K562 (cell line): ENCODE measurements around the gene PPP2R1A. TPM values are rescaled to one million over a fixed set of nuclear protein-coding genes. Genes with fewer than 3 reads are reported as not detected.

Experiments
- CTCF ChIP-seq, 3 experiments: IDR thresholded peaks in 2 of 3; conservative IDR thresholded peaks in 1 of 3; 2 replicates each; pipeline ENCODE4 v1.5.1; 2011 to 2012; ENCODE audit warnings: low read length in 3 of 3, mild to moderate bottlenecking in 3 of 3, control low read depth in 2 of 3, improper control_type of control experiment in 1 of 3, inconsistent platforms in 1 of 3, low read depth in 1 of 3, mixed read lengths in 1 of 3, moderate library complexity in 1 of 3; ENCODE audit not compliant: insufficient read depth in 2 of 3
- GATAD2A ChIP-seq: fragments of 450-650 bp; IDR thresholded peaks from 2 replicates; pipeline ENCODE4 v1.6.1; 2017
- GTF2B ChIP-seq: IDR thresholded peaks from 2 replicates; pipeline ENCODE4 v1.6.1; 2011; ENCODE audit not compliant: insufficient read length; ENCODE audit errors: extremely low read depth
- MAZ ChIP-seq, 2 experiments: fragments of 450-650 bp in 1 of 2; sonication (generic) in 1 of 2; formaldehyde crosslinking; IDR thresholded peaks in 1 of 2; conservative IDR thresholded peaks in 1 of 2; 2 replicates each; pipeline versions ENCODE4 v1.4.0 to v1.5.0; 2020; ENCODE audit warnings: mild to moderate bottlenecking in 1 of 2, missing genetic modification reagents in 1 of 2
- SMC3 ChIP-seq: conservative IDR thresholded peaks from 2 replicates; pipeline ENCODE4 v1.6.1; 2011; ENCODE audit warnings: low read depth, low read length, improper control_type of control experiment; ENCODE audit not compliant: insufficient read depth
- TBL1XR1 ChIP-seq, 2 experiments: IDR thresholded peaks; 2 replicates each; pipeline ENCODE4 v1.6.1; 2012; ENCODE audit warnings: improper control_type of control experiment in 2 of 2, low read length in 2 of 2, mild to moderate bottlenecking in 1 of 2
- ZFP1 ChIP-seq: fragments of 450-650 bp; formaldehyde crosslinking; IDR thresholded peaks from 2 replicates; pipeline ENCODE4 v1.4.0; 2020; ENCODE audit warnings: mild to moderate bottlenecking, mixed read lengths
- ZNF551 ChIP-seq: fragments of 250-450 bp; sonication (Bioruptor Pico); IDR thresholded peaks from 2 replicates; pipeline ENCODE4 v1.5.0; 2021; ENCODE audit warnings: mild to moderate bottlenecking, moderate library complexity
- polyA plus RNA-seq, 8 experiments: library from polyadenylated mRNA; depleted of rRNA in 4 of 8; stranded (reverse) in 5 of 8; unstranded in 3 of 8; fragments of >200 nt; fragmentation: Nextera tagmentation in 2 of 8; fragmentation: Illumina TruSeq in 1 of 8; extraction: Ambion mirVana in 2 of 8; extraction: Trizol in 1 of 8; gene quantifications; 2 replicates each; pipeline versions ENCODE4 v1.2.1 to v1.2.3, GENCODE V29; 2011 to 2014; ENCODE audit warnings: inconsistent platforms in 1 of 8, missing spikeins in 1 of 8
- total RNA-seq, 7 experiments: library from RNA; depleted of rRNA in 6 of 7; stranded (reverse); fragments of >200 nt in 6 of 7; fragmentation: Illumina TruSeq in 2 of 7; extraction: Trizol in 2 of 7; gene quantifications; 2 replicates each; pipeline versions ENCODE4 v1.2.1 to v1.2.3, GENCODE V29; 2011 to 2021; ENCODE audit warnings: low replicate concordance in 1 of 7
- TF ChIP-seq, protein P1 (sequence below): fragments of 450-650 bp; IDR thresholded peaks from 2 replicates; pipeline ENCODE4 v1.6.1; 2018; ENCODE audit not compliant: partially characterized antibody
- TF ChIP-seq, protein P2 (sequence below): fragments of 450-650 bp; formaldehyde crosslinking; IDR thresholded peaks from 2 replicates; pipeline ENCODE4 v1.4.0; 2020; ENCODE audit warnings: mild to moderate bottlenecking, moderate library complexity
- TF ChIP-seq, protein P3 (sequence below): IDR thresholded peaks from 2 replicates; pipeline ENCODE4 v1.6.1; 2012; ENCODE audit warnings: low read depth, low read length, improper control_type of control experiment, borderline replicate concordance
- TF ChIP-seq, protein P4 (sequence below): conservative IDR thresholded peaks from 2 replicates; pipeline ENCODE4 v1.6.1; 2011; ENCODE audit warnings: low read depth, mild to moderate bottlenecking, low read length; ENCODE audit not compliant: control insufficient read depth
- TF ChIP-seq, protein P5 (sequence below): sonication (generic); IDR thresholded peaks from 2 replicates; pipeline ENCODE4 v1.6.1; 2016

The PPP2R1A gene
- total and polyA plus RNA-seq, 9 of the 15 experiments (the other 6 are each of a cell fraction or from before 2014, with no cell fraction given), result 10.1 to 211 (median 70.1) TPM

DNA sequence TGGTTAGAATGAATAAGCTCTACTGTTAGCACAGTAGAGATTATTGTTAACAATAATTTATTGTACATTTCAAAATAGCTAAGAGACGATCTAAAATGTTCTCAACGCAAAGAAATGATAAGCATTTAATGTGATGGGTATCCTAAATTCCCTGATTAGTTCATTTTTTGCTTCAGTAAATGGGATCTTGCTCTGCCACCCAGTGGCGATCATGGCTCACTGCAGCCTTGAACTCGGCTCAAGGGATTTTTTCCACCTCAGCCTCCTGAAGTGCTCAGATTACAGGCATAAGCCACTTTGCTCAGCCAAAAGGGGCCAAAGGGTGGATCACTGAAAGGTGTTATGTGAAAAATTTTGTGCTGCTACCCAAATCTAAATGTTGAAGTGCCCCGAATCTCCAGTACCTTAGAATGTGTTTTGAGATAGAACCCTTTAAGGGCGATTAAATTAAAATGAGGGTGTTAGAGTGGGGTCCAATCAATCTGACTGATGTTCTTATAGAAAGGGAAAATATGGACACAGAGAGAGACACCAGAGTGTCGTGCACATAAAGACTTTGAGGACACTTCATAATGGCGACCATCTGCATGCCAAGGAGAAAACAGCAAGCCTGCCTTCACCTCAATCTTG is 48.0 kb downstream of the PPP2R1A start (continued):
- TF ChIP-seq, protein P1, sequence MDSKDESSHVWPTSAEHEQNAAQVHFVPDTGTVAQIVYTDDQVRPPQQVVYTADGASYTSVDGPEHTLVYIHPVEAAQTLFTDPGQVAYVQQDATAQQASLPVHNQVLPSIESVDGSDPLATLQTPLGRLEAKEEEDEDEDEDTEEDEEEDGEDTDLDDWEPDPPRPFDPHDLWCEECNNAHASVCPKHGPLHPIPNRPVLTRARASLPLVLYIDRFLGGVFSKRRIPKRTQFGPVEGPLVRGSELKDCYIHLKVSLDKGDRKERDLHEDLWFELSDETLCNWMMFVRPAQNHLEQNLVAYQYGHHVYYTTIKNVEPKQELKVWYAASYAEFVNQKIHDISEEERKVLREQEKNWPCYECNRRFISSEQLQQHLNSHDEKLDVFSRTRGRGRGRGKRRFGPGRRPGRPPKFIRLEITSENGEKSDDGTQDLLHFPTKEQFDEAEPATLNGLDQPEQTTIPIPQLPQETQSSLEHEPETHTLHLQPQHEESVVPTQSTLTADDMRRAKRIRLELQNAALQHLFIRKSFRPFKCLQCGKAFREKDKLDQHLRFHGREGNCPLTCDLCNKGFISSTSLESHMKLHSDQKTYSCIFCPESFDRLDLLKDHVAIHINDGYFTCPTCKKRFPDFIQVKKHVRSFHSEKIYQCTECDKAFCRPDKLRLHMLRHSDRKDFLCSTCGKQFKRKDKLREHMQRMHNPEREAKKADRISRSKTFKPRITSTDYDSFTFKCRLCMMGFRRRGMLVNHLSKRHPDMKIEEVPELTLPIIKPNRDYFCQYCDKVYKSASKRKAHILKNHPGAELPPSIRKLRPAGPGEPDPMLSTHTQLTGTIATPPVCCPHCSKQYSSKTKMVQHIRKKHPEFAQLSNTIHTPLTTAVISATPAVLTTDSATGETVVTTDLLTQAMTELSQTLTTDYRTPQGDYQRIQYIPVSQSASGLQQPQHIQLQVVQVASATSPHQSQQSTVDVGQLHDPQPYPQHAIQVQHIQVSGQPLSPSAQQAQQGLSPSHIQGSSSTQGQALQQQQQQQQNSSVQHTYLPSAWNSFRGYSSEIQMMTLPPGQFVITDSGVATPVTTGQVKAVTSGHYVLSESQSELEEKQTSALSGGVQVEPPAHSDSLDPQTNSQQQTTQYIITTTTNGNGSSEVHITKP, result peak; percentile 9
- TF ChIP-seq SMC3 (peak; percentile 58), CTCF (IDR thresholded peaks at IDR 0.05 in 2 of 3, conservative IDR thresholded peaks at IDR 0.05 in 1 of 3; ENCODE audit: insufficient read depth in 2 of 3, low read depth in 1 of 3, low read length in 3 of 3) (peak; percentile 73 to 88 (median 86)), ZFP1 (CRISPR knock-in tag) (no peak), TBL1XR1 (IDR thresholded peaks at IDR 0.05; ENCODE audit: low read length in 2 of 2) (no peak), ZNF551 (CRISPR knock-in tag) (no peak), GTF2B (no peak), MAZ (CRISPR knock-in tag; conservative IDR thresholded peaks at IDR 0.05 in 1 of 2, IDR thresholded peaks at IDR 0.05 in 1 of 2) (0 out of 4 replicates have a peak, but pooled peaks of 1 of the 2 experiments have one; percentile 27), GATAD2A (no peak)
- TF ChIP-seq, protein P2, sequence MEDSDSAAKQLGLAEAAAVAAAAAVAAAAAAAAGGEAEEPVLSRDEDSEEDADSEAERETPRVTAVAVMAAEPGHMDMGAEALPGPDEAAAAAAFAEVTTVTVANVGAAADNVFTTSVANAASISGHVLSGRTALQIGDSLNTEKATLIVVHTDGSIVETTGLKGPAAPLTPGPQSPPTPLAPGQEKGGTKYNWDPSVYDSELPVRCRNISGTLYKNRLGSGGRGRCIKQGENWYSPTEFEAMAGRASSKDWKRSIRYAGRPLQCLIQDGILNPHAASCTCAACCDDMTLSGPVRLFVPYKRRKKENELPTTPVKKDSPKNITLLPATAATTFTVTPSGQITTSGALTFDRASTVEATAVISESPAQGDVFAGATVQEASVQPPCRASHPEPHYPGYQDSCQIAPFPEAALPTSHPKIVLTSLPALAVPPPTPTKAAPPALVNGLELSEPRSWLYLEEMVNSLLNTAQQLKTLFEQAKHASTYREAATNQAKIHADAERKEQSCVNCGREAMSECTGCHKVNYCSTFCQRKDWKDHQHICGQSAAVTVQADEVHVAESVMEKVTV, result 0 out of 2 replicates have a peak, but pooled peaks have one; percentile 28
- TF ChIP-seq, protein P3, sequence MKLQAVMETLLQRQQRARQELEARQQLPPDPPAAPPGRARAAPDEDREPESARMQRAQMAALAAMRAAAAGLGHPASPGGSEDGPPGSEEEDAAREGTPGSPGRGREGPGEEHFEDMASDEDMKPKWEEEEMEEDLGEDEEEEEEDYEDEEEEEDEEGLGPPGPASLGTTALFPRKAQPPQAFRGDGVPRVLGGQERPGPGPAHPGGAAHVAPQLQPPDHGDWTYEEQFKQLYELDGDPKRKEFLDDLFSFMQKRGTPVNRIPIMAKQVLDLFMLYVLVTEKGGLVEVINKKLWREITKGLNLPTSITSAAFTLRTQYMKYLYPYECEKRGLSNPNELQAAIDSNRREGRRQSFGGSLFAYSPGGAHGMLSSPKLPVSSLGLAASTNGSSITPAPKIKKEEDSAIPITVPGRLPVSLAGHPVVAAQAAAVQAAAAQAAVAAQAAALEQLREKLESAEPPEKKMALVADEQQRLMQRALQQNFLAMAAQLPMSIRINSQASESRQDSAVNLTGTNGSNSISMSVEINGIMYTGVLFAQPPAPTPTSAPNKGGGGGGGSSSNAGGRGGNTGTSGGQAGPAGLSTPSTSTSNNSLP, result peak; percentile 64; the same call in 1 of the 2 replicates
- TF ChIP-seq, protein P4, sequence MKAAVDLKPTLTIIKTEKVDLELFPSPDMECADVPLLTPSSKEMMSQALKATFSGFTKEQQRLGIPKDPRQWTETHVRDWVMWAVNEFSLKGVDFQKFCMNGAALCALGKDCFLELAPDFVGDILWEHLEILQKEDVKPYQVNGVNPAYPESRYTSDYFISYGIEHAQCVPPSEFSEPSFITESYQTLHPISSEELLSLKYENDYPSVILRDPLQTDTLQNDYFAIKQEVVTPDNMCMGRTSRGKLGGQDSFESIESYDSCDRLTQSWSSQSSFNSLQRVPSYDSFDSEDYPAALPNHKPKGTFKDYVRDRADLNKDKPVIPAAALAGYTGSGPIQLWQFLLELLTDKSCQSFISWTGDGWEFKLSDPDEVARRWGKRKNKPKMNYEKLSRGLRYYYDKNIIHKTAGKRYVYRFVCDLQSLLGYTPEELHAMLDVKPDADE, result no peak
- TF ChIP-seq, protein P5, sequence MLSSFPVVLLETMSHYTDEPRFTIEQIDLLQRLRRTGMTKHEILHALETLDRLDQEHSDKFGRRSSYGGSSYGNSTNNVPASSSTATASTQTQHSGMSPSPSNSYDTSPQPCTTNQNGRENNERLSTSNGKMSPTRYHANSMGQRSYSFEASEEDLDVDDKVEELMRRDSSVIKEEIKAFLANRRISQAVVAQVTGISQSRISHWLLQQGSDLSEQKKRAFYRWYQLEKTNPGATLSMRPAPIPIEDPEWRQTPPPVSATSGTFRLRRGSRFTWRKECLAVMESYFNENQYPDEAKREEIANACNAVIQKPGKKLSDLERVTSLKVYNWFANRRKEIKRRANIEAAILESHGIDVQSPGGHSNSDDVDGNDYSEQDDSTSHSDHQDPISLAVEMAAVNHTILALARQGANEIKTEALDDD, result no peak
